ENCODE data around the gene NEK4.
A peak's percentile ranks its signal among the peaks of the same experiment; 100 is the strongest.

The NEK4 gene

DNA sequence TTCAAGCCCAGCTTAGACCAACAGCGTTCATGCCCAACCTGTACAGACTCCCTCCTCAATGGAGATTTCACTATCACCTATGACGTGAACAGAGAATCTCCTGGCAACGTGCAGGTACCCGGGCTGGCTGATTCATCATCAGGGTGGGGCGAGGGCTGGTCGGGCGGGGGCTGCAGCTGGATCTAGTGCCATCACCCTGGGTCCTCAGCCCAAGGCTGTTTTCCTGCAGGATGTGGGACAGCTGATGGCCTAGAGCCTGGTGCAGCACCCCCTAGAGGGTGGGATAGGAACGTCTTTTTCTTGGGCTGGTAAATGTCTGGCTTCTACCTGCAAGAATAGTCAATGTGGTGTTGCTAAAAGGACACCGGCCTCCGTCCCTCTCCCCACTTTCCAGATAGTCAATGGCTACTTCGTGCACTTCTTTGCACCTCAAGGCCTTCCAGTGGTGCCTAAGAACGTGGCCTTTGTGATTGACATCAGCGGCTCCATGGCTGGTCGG is 28.3 kb upstream of the NEK4 start:
- peak in 1 of 2 experiments; percentile 13 for DNase-seq (ENCODE audit: low read depth in 1 of 2, low spot score in 1 of 2)
- TF ChIP-seq, protein P1, sequence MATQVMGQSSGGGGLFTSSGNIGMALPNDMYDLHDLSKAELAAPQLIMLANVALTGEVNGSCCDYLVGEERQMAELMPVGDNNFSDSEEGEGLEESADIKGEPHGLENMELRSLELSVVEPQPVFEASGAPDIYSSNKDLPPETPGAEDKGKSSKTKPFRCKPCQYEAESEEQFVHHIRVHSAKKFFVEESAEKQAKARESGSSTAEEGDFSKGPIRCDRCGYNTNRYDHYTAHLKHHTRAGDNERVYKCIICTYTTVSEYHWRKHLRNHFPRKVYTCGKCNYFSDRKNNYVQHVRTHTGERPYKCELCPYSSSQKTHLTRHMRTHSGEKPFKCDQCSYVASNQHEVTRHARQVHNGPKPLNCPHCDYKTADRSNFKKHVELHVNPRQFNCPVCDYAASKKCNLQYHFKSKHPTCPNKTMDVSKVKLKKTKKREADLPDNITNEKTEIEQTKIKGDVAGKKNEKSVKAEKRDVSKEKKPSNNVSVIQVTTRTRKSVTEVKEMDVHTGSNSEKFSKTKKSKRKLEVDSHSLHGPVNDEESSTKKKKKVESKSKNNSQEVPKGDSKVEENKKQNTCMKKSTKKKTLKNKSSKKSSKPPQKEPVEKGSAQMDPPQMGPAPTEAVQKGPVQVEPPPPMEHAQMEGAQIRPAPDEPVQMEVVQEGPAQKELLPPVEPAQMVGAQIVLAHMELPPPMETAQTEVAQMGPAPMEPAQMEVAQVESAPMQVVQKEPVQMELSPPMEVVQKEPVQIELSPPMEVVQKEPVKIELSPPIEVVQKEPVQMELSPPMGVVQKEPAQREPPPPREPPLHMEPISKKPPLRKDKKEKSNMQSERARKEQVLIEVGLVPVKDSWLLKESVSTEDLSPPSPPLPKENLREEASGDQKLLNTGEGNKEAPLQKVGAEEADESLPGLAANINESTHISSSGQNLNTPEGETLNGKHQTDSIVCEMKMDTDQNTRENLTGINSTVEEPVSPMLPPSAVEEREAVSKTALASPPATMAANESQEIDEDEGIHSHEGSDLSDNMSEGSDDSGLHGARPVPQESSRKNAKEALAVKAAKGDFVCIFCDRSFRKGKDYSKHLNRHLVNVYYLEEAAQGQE (IDR thresholded peaks at IDR 0.05; ENCODE audit: insufficient replicate concordance, low read depth), result no peak
- TF ChIP-seq GABPA (IDR thresholded peaks at IDR 0.05; ENCODE audit: low read depth) (no peak), POLR2AphosphoS5 (IDR thresholded peaks at IDR 0.05; ENCODE audit: low read depth) (no peak), SPI1 (IDR thresholded peaks at IDR 0.05; ENCODE audit: borderline replicate concordance, low read depth) (no peak)
- TF ChIP-seq, protein P2, sequence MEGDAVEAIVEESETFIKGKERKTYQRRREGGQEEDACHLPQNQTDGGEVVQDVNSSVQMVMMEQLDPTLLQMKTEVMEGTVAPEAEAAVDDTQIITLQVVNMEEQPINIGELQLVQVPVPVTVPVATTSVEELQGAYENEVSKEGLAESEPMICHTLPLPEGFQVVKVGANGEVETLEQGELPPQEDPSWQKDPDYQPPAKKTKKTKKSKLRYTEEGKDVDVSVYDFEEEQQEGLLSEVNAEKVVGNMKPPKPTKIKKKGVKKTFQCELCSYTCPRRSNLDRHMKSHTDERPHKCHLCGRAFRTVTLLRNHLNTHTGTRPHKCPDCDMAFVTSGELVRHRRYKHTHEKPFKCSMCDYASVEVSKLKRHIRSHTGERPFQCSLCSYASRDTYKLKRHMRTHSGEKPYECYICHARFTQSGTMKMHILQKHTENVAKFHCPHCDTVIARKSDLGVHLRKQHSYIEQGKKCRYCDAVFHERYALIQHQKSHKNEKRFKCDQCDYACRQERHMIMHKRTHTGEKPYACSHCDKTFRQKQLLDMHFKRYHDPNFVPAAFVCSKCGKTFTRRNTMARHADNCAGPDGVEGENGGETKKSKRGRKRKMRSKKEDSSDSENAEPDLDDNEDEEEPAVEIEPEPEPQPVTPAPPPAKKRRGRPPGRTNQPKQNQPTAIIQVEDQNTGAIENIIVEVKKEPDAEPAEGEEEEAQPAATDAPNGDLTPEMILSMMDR (IDR thresholded peaks at IDR 0.05; ENCODE audit: insufficient read depth, low read length), result no peak

DNA sequence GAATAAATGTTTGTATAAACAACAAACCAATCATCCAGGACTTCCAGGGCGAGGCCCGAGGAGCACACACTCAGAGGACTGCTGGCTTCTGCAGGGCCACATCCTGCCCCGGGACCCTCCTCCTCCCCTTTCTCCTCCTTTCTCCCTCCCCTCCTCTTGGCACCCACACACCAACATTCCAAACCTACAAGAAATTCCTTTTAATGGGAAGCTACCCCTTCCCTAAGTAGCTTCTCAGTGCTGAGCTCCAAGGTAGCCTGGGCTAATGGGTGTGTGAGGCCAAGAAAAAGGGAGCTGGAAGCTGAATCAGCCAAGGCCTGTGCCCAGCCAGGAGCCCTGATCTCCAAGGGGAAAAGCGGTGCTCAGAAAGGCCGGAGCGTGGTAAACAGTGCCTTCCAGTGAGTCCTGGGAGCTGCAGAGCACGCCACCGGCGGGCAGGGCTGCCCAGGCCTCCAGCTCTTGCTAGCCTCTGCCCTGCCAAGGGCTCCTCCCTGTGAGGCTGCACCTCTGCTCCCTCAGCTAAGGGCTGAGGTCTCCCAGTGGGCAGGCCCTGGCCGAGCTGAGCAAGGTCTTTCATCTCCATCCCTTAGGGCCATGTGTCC is 27.7 kb upstream of the NEK4 start:
- Histone ChIP-seq H3K4me3 (replicated peaks; ENCODE audit: insufficient read depth, low read length) (no peak overlapping the region), H3K27ac (replicated peaks) (no peak overlapping the region), H3K27me3 (ENCODE audit: insufficient read depth, poor library complexity, severe bottlenecking) (no peaks in the 10 kb centered on the region)
- TF ChIP-seq GABPA (IDR thresholded peaks at IDR 0.05; ENCODE audit: low read depth) (no peak), SPI1 (IDR thresholded peaks at IDR 0.05; ENCODE audit: borderline replicate concordance, low read depth) (no peak), POLR2AphosphoS5 (IDR thresholded peaks at IDR 0.05; ENCODE audit: low read depth) (no peak)
- TF ChIP-seq, protein P1 (IDR thresholded peaks at IDR 0.05; ENCODE audit: insufficient replicate concordance, low read depth), result no peak
- TF ChIP-seq, protein P2 (IDR thresholded peaks at IDR 0.05; ENCODE audit: insufficient read depth, low read length), result no peak
- no peak for DNase-seq (ENCODE audit: low read depth in 1 of 2, low spot score in 1 of 2)

More for the DNA sequence above, 28.3 kb upstream of the NEK4 start:
- Histone ChIP-seq H3K27ac (replicated peaks) (no peak overlapping the region), H3K27me3 (ENCODE audit: insufficient read depth, poor library complexity, severe bottlenecking) (no peaks in the 10 kb centered on the region), H3K4me3 (replicated peaks; ENCODE audit: insufficient read depth, low read length) (no peak overlapping the region)

DNA sequence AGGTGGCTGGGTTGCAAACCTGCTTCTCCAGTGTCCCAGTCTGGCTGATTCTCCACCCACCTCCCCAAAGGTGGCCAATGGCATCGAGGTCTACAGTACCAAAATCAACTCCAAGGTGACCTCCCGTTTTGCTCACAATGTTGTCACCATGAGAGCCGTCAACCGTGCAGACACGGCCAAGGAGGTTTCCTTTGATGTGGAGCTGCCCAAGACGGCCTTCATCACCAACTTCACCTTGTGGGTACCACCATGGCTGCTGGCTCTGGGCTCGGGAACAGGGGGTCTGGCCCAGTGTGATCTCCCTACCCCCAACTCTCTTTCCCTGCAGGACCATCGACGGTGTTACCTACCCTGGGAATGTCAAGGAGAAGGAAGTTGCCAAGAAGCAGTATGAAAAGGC is 25.7 kb upstream of the NEK4 start:
- TF ChIP-seq, protein P1 (IDR thresholded peaks at IDR 0.05; ENCODE audit: insufficient replicate concordance, low read depth), result no peak
- TF ChIP-seq, protein P2 (IDR thresholded peaks at IDR 0.05; ENCODE audit: insufficient read depth, low read length), result no peak
- no peak for TF ChIP-seq POLR2AphosphoS5 (IDR thresholded peaks at IDR 0.05; ENCODE audit: low read depth)
- no peak for TF ChIP-seq SPI1 (IDR thresholded peaks at IDR 0.05; ENCODE audit: borderline replicate concordance, low read depth)
- DNase-seq (ENCODE audit: low read depth in 1 of 2, low spot score in 1 of 2), result no peak
- H3K4me3 ChIP-seq (replicated peaks; ENCODE audit: insufficient read depth, low read length), result no peak overlapping the region
- H3K27me3 ChIP-seq (ENCODE audit: insufficient read depth, poor library complexity, severe bottlenecking), result no peaks in the 10 kb centered on the region
- no peak overlapping the region for H3K27ac ChIP-seq (replicated peaks)

Measured in HL-60 (cell line).